ENCODE data around the gene TRIM14.
"Not testable (repeated sequence)": the region's sequence is repeated elsewhere in the genome, so short reads cannot be mapped to it uniquely, and the experiment has no call there.

Gene TRIM14

DNA sequence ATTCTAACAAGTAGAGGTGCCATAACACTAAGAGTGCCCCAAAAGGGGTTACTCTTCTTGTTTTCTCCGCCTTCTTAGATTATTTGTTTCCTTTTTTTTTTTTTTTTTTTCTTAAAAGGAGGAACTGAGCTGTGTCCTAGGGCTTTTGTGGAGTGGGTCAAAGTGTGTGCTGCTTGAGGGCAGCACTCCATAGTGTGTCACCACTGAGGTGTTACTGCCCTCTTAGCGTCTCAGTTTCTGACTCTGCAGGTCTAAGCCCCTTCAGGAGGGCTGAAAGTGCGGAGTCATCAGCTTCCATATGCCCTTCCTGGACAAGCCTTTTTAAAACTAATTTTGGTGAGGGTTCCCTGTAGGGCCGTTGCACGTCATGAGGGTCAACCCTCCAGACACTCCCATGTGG, 75.1 kb downstream of the TRIM14 start:
- no peak for DNase-seq

DNA sequence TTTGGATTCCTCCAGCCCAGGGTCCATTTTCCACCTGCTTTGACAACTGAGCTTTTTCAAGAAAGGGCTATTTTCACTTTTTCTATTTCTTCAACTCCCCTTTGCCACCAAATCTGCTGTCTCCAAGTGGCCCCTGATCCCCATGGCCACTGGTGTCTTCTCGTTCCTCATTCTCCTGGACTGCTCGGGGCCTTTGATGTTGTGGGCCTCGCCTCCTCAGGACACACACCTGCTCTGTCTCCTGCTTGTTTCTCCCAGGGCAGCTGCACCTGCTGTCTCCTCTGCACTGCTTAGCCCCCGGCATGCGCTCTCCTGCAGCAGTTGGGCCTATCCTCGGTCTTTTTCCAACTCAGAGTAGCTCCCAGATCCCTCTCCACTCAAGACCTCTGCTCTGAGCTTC, 78.8 kb downstream of the TRIM14 start:
- DNase-seq = no peak

DNA sequence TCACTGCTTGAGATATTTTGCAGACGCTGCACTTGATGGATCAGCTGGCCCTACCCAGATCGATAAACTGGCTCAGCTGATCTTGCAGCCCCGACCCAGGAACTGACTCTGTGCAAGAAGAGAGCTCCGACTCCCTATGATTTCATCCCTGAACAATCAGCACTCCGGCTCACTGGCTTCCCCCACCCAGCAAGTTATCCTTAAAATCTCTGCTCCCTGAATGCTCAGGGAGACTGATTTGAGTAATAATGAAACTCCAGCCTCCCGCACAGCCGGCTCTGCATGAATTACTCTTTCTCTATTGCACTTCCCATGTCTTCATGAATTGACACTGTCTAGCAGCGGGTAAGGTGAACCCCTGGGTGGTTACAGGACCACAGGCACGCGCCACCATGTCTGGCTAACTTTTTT, 79.4 kb downstream of the TRIM14 start:
- no peak for DNase-seq

DNA sequence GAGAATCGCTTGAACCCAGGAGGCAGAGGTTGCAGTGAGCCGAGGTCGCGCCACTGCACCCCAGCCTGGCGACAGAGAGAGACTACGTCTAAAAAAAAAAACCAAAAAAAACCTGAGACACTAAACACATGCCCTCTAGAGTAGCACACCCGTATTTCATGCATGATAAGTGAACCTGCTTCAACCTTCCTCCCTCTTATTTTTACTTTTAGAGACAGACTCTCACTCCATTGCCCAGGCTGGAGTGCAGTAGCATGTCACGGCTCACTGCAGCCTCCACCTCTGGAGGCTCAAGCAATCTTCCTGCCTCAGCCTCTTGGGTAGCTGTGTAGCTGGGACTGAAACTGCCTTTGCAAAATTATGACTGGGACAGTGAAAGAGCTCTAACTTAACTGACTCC, 80.1 kb downstream of the TRIM14 start:
- no peak for DNase-seq

DNA sequence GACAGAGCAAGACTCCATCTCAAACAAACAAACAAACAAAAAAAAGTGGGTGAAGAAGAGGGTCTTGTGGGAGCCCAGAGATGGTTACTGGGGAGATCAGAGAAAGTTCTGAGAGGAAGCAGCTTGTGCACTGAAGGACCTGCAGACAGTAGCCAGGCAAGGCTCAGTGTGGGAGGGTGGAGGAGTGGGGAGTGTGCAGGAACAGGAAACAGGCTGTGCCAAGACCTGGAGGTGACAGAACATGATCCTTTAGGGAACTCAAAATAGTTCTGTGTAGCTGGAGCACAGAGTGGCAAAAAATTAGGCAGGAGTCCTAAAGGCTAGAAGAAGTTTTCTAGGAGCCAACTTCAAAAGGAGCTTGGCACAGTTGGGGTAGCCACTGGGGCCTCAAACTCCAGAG, 81.7 kb downstream of the TRIM14 start:
- no peak for DNase-seq

DNA sequence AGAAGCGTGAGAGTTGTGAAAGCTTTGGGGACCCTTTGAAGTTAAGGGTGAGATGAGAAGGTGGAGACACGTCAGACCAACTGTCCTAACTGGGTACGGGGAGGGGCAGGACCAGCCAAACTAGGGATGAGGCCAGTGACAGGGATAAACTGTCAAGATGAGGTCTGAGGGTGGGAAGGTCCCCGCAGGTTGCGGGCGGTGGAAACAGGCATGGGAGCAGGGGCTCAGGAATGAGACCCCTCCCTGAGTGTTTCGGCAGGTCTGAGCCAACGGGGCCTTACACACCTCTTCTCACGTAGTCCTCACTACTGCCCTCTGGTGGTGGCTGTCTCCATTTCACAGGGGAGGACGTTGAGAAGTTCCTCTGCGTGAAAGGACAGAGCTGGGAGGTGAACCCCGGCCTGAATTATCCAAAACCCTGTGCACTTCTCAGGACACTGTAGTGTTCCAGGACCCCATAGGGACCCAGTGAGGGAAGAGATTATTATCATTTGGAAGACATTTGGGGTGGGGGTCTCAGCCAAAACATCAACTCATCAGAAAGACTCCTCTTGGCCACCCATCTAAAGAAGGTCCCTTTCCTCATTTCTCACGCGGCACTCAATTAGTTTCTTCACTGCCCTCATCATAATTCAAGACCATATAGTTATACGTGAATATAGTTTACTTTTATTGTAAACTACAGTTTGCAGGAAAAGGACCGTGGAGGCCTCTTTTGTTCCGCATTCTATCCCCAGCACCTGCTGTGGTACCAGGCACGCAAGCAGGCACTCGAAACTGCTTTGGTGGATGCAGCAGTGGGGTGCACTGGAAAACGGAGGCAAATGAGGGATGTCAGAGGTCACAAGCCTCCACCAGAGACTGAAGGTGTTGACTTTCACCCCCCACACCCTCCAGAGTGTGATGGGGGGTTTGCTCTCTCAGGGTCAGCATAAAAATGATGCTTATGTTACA, 84.2 kb downstream of the TRIM14 start:
- DNase-seq = peak; percentile 88

DNA sequence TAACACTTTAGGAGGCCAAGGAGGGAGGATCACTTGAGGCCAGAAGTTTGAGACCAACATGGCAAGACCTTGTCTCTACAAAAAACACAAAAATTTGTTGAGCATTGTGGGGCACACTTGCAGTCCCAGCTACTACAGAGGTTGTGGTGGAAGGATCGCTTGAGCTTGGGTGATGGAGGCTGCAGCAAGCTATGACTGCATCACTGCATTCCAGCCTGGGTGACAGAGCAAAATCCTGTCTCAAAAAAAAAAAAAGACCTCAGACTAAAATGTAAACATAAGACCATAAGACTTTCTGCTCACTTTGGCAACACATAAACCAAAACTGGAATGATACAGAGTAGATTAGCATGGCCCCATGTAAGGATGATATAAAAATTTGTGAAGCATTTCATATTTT, 87.1 kb downstream of the TRIM14 start:
- no peak for DNase-seq

DNA sequence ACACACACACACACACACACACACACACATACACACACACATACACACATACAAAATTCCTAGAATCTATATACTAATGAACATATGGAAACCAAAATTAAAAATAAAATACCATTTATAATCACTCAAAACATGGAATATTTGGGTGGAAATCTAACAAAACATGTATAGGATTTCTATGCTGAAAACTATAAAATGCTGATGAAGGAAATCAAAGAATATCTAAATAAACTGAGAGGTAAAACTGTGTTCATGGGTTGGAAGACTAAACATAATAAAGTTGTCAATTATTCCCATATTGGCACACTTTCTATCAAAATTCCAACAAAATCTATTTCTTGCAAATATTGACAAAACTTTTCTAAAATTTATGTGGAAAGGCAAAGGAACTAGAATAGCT, 87.9 kb downstream of the TRIM14 start:
- DNase-seq = no peak

DNA sequence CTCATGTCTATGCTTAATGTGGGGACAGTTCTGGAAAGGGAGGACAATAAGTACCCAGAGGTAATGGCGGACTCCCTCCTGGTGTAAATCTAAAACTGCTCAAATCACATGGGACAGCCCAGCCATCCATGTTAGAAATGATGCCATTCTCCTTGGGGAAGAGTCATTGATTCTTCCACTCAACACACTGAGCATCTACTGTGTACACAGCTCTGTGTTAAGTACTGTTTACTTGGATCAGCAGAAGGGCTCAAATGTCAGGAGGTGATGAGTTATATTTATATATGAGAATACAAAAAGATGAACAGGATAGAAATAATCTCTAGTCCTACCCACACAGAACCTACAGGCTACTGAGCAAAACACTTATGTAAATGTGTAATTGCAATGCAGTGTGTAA, 94.3 kb downstream of the TRIM14 start:
- no peak for DNase-seq

DNA sequence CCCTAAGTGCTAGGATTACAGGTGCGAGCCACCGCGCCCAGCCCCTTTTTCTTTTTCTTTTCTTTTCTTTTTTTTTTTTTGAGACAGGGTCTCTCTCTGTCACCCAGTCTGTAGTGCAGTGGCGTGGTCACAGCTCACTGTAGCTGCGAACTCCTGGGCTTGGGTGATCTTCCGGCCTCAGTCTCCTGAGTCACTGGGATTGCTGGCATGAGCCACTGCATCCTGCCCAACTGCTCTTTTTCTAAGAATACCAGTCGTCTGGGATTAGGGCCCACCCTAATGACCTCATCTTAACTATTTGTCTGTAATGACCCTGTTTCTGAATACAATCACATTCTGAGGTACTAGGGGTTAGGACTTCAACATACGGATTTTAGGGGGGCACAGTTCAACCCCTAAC, 96.6 kb downstream of the TRIM14 start:
- no peak for DNase-seq

DNA sequence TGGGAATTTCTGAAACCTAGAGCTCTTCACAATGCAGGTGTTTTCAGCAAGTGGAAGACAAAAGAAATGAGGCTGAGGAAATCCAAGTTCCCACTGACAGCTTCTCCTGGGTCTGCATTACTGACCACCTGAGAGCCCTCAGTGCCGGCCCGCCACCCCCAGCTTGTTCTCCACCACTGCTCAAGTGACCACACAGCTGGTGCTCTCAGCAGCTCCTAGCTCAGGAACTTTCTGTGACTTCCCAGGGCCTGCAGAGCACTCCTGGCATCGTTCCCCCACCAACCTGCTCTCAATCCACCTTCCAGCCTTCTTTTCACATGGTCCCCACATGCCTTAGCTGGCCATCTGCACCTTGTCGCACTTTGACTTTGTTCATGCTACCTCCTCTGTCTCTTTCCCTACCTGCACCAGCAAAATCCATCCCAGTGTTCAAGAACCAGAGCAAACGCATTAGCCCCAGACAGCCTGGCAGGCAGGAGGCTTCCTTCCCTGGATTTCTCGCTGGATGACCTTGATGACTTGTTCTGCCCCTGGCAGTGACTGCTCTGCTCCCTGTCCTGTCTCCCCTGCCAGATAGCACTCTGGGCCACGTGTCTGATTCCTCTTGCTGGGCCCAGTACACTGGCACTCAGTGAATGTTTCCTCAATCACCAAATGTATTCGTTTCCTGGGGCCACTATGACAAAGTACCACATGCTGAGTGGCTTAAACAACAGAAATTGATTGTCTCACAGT, 97.5 kb downstream of the TRIM14 start:
- DNase-seq = no peak

DNA sequence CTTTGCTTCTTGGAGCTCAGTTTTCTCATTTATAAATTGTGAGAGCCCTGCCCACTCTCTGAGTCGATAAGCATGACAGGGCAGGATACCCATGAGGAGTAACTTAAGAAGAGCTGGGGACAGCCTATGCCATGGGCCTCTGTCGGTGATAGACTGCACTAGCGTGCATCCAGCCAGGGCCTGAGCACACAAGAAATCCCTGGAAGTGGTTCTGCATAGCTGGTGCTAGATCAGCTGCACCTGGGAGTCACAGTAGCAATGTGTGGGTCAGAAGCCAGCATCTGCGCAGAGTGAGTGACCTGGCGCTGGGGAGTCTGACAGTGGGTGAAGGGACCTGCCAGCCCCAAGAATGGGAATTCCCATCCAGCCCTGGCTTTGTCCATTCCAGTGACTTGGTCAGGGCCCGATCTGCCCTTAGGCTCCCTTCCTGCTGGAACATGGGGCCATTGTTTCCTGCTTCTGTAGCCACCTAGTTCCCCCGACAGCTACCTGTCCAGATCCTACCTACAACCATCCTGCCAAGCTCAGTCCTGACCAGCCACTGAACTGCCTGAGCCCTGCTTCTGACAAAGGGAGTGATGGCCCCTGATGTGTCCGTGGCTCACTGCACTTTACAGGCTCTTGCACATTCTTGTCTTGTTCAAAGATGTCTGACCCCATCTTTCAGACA, 98.4 kb downstream of the TRIM14 start:
- DNase-seq = no peak

DNA sequence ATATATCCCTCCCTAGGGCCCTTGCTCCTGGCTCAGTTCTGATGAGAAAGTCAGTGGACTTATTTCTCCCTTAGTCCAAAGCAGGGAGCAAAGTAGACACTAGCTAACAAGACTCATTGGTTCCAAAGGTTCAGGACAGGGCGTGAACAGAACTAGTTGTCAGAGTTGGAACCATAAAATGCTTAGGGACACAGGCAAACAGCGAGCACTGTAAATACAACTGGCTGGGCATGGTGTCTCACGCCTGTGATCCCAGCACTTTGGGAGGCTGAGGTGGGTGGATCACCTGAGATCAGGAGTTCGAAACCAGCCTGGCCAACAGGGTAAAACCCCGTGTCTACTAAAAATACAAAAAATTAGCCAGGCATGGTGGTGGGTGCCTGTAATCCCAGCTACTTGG, 99.2 kb downstream of the TRIM14 start:
- DNase-seq = not testable (repeated sequence)

Measured in CD4-positive, alpha-beta T cell treated with Interleukin-4 for 4 hours (primary cell).